HepG2 (cell line): ENCODE data around the gene WDR45B. TPM values are rescaled to one million over a fixed set of nuclear protein-coding genes. Genes with fewer than 3 reads are reported as not detected.

Experiments used
- ATAC-seq: fragments of 200-7000 bp; cut with Tn5 transposase; 3 replicates; pipeline ENCODE4 v1.9.1; 2020; ENCODE audit warnings: mild to moderate bottlenecking, moderate library complexity
- BruUV-seq: library from RNA; stranded (reverse); fragments of 400-500 nt; replicated peaks from 2 replicates; lab custom pipeline; 2021; lab: Mats Ljungman, UMichigan
- CTCF ChIA-PET: fragments of 300-600 bp; formaldehyde crosslinking; extraction: SDS; loops from one replicate; lab custom pipeline; 2021; ENCODE audit warnings: low total read pairs, inconsistent platforms, low intra/inter-chr PET ratio; lab: Yijun Ruan, JAX
- POLR2A ChIA-PET: fragments of 350-600 bp; sonication (Branson Sonifier 250); formaldehyde crosslinking; loops from one replicate; lab custom pipeline; 2020; ENCODE audit warnings: antibody characterized with exemption, inconsistent platforms; lab: Yijun Ruan, JAX
- DNase-seq: peaks from one replicate; pipeline ENCODE4 v3.0.0-alpha.2; 2015; ENCODE audit warnings: low spot score
- FAIRE-seq: peaks from 3 replicates; lab custom pipeline; 2011; peaks lifted over from hg19 to GRCh38; lab: Jason Lieb, UNC
- H2AFZ ChIP-seq: one replicate; pipeline ENCODE4 v1.6.1; 2011; ENCODE audit warnings: low read length, inconsistent platforms
- H3K27ac ChIP-seq: fragments of 300-600 bp; 3 replicates; pipeline ENCODE4 v1.8.0; 2011; ENCODE audit warnings: mixed run types, mild to moderate bottlenecking, mixed read lengths, low read length, inconsistent platforms; ENCODE audit not compliant: insufficient read depth; ENCODE audit errors: extremely low read length
- H3K27me3 ChIP-seq, 2 experiments: fragments of 200-600 bp in 1 of 2; 2 replicates in 1 of 2; 3 replicates in 1 of 2; pipeline versions ENCODE4 v1.6.0 to v1.8.0; 2011; ENCODE audit warnings: low read length in 2 of 2, mild to moderate bottlenecking in 2 of 2, moderate library complexity in 2 of 2, inconsistent platforms in 1 of 2; ENCODE audit not compliant: insufficient read depth in 2 of 2, control insufficient read depth in 1 of 2
- H3K36me3 ChIP-seq, 2 experiments: fragments of 200-600 bp in 1 of 2; replicated peaks in 1 of 2; 2 replicates in 1 of 2; 3 replicates in 1 of 2; pipeline versions ENCODE4 v1.5.1 to v1.8.0; 2011; ENCODE audit warnings: low read length in 2 of 2, inconsistent platforms in 1 of 2; ENCODE audit not compliant: insufficient read depth in 2 of 2, control insufficient read depth in 1 of 2
- H3K4me1 ChIP-seq: 2 replicates; pipeline ENCODE4 v1.5.1; 2012; ENCODE audit warnings: low read length, inconsistent platforms; ENCODE audit not compliant: insufficient read depth
- H3K4me2 ChIP-seq: 2 replicates; pipeline ENCODE4 v1.6.0; 2011; ENCODE audit warnings: low read depth, low read length, inconsistent platforms
- H3K4me3 ChIP-seq, 3 experiments: fragments of 200-600 bp in 1 of 3; sonication (generic), shearing (Covaris generic) in 1 of 3; replicated peaks in 1 of 3; 2 replicates each; pipeline ENCODE4 v1.5.1; 2011 to 2016; ENCODE audit warnings: low read length in 3 of 3, inconsistent platforms in 2 of 3, low read depth in 2 of 3, mild to moderate bottlenecking in 2 of 3, control low read depth in 1 of 3, mixed read lengths in 1 of 3; ENCODE audit not compliant: insufficient read depth in 1 of 3
- H3K79me2 ChIP-seq: one replicate; pipeline ENCODE4 v1.6.1; 2011; ENCODE audit warnings: low read length, inconsistent platforms; ENCODE audit not compliant: insufficient read depth
- H3K9ac ChIP-seq: 2 replicates; pipeline ENCODE4 v1.6.0; 2011; ENCODE audit warnings: mild to moderate bottlenecking, low read depth, low read length, inconsistent platforms; ENCODE audit not compliant: insufficient read depth
- H3K9me3 ChIP-seq: 2 replicates; pipeline ENCODE4 v1.5.1; 2012; ENCODE audit warnings: mild to moderate bottlenecking, low read length
- H4K20me1 ChIP-seq: 2 replicates; pipeline ENCODE4 v1.6.0; 2011; ENCODE audit warnings: inconsistent platforms, mild to moderate bottlenecking, low read length, moderate library complexity; ENCODE audit not compliant: insufficient read depth
- HMG20A ChIP-seq: IDR thresholded peaks from 2 replicates; pipeline ENCODE4 v1.6.1; 2016; ENCODE audit warnings: borderline replicate concordance
- HNRNPK ChIP-seq: fragments of 200-400 bp; formaldehyde crosslinking; IDR thresholded peaks from 2 replicates; pipeline ENCODE4 v1.6.1; 2018; ENCODE audit warnings: low read length, low read depth, moderate library complexity, mild to moderate bottlenecking; ENCODE audit not compliant: poor library complexity, severe bottlenecking
- MXD4 ChIP-seq: IDR thresholded peaks from 2 replicates; pipeline ENCODE4 v1.6.1; 2016; ENCODE audit warnings: mild to moderate bottlenecking, missing biosample characterization, missing genetic modification reagents
- PCBP1 ChIP-seq: fragments of 200-400 bp; formaldehyde crosslinking; IDR thresholded peaks from 2 replicates; pipeline ENCODE4 v1.6.1; 2017; ENCODE audit warnings: mild to moderate bottlenecking, low read depth, low read length, borderline replicate concordance
- POLR2A ChIP-seq, 2 experiments: IDR thresholded peaks; 2 replicates each; pipeline ENCODE4 v1.6.1; 2011; ENCODE audit warnings: low read depth in 2 of 2, low read length in 2 of 2, mild to moderate bottlenecking in 1 of 2, moderate library complexity in 1 of 2; ENCODE audit not compliant: insufficient read depth in 1 of 2
- PPARG ChIP-seq: conservative IDR thresholded peaks from 2 replicates; pipeline ENCODE4 v1.6.1; 2016; ENCODE audit warnings: missing biosample characterization, missing genetic modification reagents
- SP1 ChIP-seq, 2 experiments: fragments of 450-650 bp in 1 of 2; sonication (generic) in 1 of 2; formaldehyde crosslinking in 1 of 2; IDR thresholded peaks; 2 replicates each; pipeline versions ENCODE4 v1.4.0 to v1.6.1; 2016 to 2020; ENCODE audit warnings: missing genetic modification reagents in 1 of 2
- ZBTB7A ChIP-seq: sonication (generic); formaldehyde crosslinking; IDR thresholded peaks from 2 replicates; pipeline ENCODE4 v1.8.0; 2022; ENCODE audit warnings: mild to moderate bottlenecking, missing genetic modification reagents
- ZFP82 ChIP-seq: sonication (generic); formaldehyde crosslinking; IDR thresholded peaks from 2 replicates; pipeline ENCODE4 v1.5.1; 2020; ENCODE audit warnings: mild to moderate bottlenecking, missing genetic modification reagents, borderline replicate concordance
- ZNF281 ChIP-seq: sonication (generic); formaldehyde crosslinking; IDR thresholded peaks from 2 replicates; pipeline ENCODE4 v1.4.0; 2020; ENCODE audit warnings: missing genetic modification reagents, borderline replicate concordance
- ZNF616 ChIP-seq: sonication (generic); formaldehyde crosslinking; IDR thresholded peaks from 2 replicates; pipeline ENCODE4 v1.5.0; 2020; ENCODE audit warnings: low read depth, mild to moderate bottlenecking, missing genetic modification reagents
- ZNF674 ChIP-seq: sonication (generic); formaldehyde crosslinking; IDR thresholded peaks from 2 replicates; pipeline ENCODE4 v1.5.0; 2020; ENCODE audit warnings: low read depth, mild to moderate bottlenecking, missing genetic modification reagents
- WGBS: methylation state at CpG from one replicate; pipeline ENCODE4 v1.1.6; 2017; ENCODE audit warnings: low lambda C conversion rate; 5-methylcytosine and 5-hydroxymethylcytosine counted together
- in situ Hi-C: cut with HindIII; loops from 2 replicates; pipeline ENCODE4 v1.10.0; 2017; ENCODE audit warnings: low pct_unique_long_range_greater_than_20kb; ENCODE audit not compliant: extremely low pct_ligation_motif_present
- intact Hi-C: fragments of 100-400 bp; cut with micrococcal nuclease; formaldehyde crosslinking; loops from one replicate; pipeline ENCODE4 v1.10.0; 2022; ENCODE audit not compliant: unreplicated experiment
- polyA plus RNA-seq, 8 experiments: library from polyadenylated mRNA; depleted of rRNA in 3 of 8; stranded (reverse) in 7 of 8; unstranded in 1 of 8; fragments of >200 nt; fragmentation: Illumina TruSeq in 4 of 8; extraction: Trizol in 4 of 8; gene quantifications; 2 replicates each; pipeline versions ENCODE4 v1.2.1 to v1.2.3, GENCODE V29; 2011 to 2016; ENCODE audit warnings: low read depth in 4 of 8, missing spikeins in 1 of 8, mixed read lengths in 1 of 8; ENCODE audit not compliant: insufficient read depth in 1 of 8
- total RNA-seq, 5 experiments: library from RNA; depleted of rRNA; stranded (reverse); fragments of >200 nt; fragmentation: Illumina TruSeq; extraction: Trizol; gene quantifications; 2 replicates each; pipeline ENCODE4 v1.2.3, GENCODE V29; 2016; ENCODE audit warnings: low read depth in 1 of 5
- TF ChIP-seq, protein P1 (sequence below): sonication (generic); formaldehyde crosslinking; IDR thresholded peaks from 2 replicates; pipeline ENCODE4 v1.4.0; 2020; ENCODE audit warnings: missing genetic modification reagents
- TF ChIP-seq, protein P2 (sequence below): sonication (generic); formaldehyde crosslinking; IDR thresholded peaks from 2 replicates; pipeline ENCODE4 v1.5.1; 2020; ENCODE audit warnings: missing genetic modification reagents, mild to moderate bottlenecking, borderline replicate concordance

WDR45B gene
- total and polyA plus RNA-seq, 2 of the 13 experiments (the other 11 are each of a cell fraction or from before 2014, with no cell fraction given): 86.2 to 155 TPM

DNA sequence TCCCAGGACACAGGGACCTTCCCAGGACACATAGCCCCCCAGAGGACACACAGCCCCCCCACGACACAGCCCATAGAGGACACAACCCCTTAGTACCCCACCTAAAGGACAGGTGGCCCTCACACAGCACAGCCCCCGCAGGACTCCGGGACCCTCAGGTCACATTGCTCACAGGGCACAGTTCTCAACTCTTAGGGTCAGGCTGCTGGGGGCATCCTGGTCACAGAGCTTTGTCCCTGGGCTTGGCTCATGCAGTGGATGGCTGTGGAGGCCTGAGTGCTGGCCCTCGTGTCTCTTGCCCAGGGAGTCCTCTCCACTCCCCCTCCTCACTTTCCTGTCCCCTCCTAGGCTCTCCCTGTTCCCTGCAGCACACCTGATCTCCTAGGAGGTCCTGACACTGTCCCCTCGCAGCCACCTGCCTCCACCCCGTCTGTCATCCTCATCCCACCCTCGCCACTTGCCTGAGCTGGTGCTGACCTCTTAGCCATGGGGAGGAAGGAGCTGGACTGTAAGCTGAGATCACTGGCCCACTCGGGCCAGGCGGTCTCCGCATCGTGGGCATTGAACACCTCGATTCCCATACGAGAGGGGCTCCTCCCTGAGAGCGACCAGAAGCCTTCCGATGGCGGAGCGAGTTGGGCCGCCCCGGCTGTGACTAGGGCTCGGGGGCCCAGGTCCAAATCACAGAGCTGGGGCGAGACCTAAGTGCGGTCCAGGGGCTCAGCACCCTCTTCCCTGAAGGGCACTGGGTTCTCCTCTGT is 1.4 kb upstream of the WDR45B start (continued):
- TF ChIP-seq, protein P1, sequence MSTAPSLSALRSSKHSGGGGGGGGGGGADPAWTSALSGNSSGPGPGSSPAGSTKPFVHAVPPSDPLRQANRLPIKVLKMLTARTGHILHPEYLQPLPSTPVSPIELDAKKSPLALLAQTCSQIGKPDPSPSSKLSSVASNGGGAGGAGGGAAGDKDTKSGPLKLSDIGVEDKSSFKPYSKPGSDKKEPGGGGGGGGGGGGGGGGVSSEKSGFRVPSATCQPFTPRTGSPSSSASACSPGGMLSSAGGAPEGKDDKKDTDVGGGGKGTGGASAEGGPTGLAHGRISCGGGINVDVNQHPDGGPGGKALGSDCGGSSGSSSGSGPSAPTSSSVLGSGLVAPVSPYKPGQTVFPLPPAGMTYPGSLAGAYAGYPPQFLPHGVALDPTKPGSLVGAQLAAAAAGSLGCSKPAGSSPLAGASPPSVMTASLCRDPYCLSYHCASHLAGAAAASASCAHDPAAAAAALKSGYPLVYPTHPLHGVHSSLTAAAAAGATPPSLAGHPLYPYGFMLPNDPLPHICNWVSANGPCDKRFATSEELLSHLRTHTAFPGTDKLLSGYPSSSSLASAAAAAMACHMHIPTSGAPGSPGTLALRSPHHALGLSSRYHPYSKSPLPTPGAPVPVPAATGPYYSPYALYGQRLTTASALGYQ (CRISPR knock-in tag): no peak
- TF ChIP-seq, all 625 proteins: peak for 16

DNA sequence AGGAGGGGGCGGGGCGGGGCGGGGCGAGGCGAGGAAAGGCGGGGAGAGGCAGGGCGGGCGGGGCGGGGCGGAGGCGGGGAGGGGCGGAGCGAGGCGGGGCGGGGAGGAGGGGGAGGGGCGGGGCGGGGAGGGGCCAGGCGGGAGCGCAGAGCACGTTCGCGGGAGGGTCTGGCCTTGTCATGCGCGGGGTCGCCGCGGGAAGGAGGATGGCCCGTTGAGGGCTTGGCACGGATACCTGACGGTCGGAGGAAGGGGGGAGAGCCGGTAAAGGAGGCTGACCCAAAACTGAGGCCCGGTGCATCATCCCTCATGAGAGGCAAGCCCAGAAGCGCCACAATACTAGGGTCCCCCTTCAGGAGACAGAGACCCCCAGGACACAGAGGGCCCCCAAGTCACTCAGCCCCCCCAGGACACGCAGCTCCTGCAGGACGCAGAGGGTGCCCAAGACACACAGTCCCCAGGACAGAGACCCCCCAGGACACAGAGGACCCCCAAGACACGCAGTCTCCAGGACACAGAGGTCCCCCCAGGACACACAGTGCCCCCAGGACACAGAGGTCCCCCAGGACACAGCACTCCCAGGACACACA is 593 bp upstream of the WDR45B start:
- peaks cover 52% of the 10 kb centered on the region for H3K4me1 ChIP-seq
- H4K20me1 ChIP-seq: peaks cover 34% of the 10 kb centered on the region
- FAIRE-seq (no peak), DNase-seq (no peak), ATAC-seq (peak; percentile 6; the same call in 2 of the 3 replicates)
- peak overlapping the region; percentile 85 for H3K4me2 ChIP-seq
- in situ Hi-C loops: no loop called here
- BruUV-seq: no TSS peak
- no peaks in the 10 kb centered on the region; a peak in 1 of 5 replicates for H3K27me3 ChIP-seq
- H3K36me3 ChIP-seq: peaks cover 9% of the 10 kb centered on the region in 2 experiments
- no peak overlapping the region for H3K27ac ChIP-seq
- POLR2A ChIA-PET: no interaction called here
- WGBS: 10% methylated on average over 25 of the region's 37 CpGs
- H2AFZ ChIP-seq: no peak overlapping the region
- H3K79me2 ChIP-seq: peaks cover 39% of the 10 kb centered on the region
- CTCF ChIA-PET: no interaction called here
- intact Hi-C loops: no loop called here
- H3K4me3 ChIP-seq: peak overlapping the region; percentile 43 to 74 (median 45)
- no peaks in the 10 kb centered on the region for H3K9me3 ChIP-seq
- peak overlapping the region; percentile 60 for H3K9ac ChIP-seq
- no peak for TF ChIP-seq MXD4 (CRISPR knock-in tag)
- TF ChIP-seq ZFP82 (CRISPR knock-in tag): peak; percentile 33; the same call in 1 of the 2 replicates
- TF ChIP-seq, protein P2, sequence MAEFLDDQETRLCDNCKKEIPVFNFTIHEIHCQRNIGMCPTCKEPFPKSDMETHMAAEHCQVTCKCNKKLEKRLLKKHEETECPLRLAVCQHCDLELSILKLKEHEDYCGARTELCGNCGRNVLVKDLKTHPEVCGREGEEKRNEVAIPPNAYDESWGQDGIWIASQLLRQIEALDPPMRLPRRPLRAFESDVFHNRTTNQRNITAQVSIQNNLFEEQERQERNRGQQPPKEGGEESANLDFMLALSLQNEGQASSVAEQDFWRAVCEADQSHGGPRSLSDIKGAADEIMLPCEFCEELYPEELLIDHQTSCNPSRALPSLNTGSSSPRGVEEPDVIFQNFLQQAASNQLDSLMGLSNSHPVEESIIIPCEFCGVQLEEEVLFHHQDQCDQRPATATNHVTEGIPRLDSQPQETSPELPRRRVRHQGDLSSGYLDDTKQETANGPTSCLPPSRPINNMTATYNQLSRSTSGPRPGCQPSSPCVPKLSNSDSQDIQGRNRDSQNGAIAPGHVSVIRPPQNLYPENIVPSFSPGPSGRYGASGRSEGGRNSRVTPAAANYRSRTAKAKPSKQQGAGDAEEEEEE (CRISPR knock-in tag): 0 out of 2 replicates have a peak, but pooled peaks have one; percentile 32
- no peak for TF ChIP-seq SP1 (IDR thresholded peaks at IDR 0.05)
- 0 out of 2 replicates have a peak, but pooled peaks have one; percentile 24 for TF ChIP-seq SP1 (CRISPR knock-in tag; IDR thresholded peaks at IDR 0.05)
- TF ChIP-seq PCBP1: peak; percentile 98
- no peak for TF ChIP-seq HMG20A
- TF ChIP-seq ZNF281 (CRISPR knock-in tag): peak; percentile 56; the same call in 1 of the 2 replicates
- TF ChIP-seq ZBTB7A (CRISPR knock-in tag): peak; percentile 48; the same call in 1 of the 2 replicates
- TF ChIP-seq ZNF616 (CRISPR knock-in tag): no peak
- TF ChIP-seq HNRNPK: peak; percentile 96
- TF ChIP-seq POLR2A (IDR thresholded peaks at IDR 0.05; ENCODE audit: insufficient read depth in 1 of 2, low read depth in 2 of 2, low read length in 2 of 2): peak in 1 of 2 experiments; percentile 71; a peak in 2 of 4 replicates
- no peak for TF ChIP-seq PPARG (CRISPR knock-in tag)
- 0 out of 2 replicates have a peak, but pooled peaks have one; percentile 1 for TF ChIP-seq ZNF674 (CRISPR knock-in tag)
